CD14-positive monocyte (primary cell): ENCODE measurements around the gene NEDD4L. TPM values are rescaled to one million over a fixed set of nuclear protein-coding genes. Genes with fewer than 3 reads are reported as not detected.

ENCODE experiments used
- DNase-seq, 3 donors: peaks; one replicate each; pipeline ENCODE4 v3.0.0-alpha.2; 2011 to 2022
- H2AFZ ChIP-seq: 2 replicates; pipeline ENCODE4 v1.6.0; 2012; ENCODE audit warnings: mild to moderate bottlenecking, low read depth, low read length, inconsistent platforms; ENCODE audit not compliant: insufficient read depth, poor library complexity, severe bottlenecking
- H3K27ac ChIP-seq, 2 donors: 1 replicate in 1 of 2; 2 replicates in 1 of 2; pipeline ENCODE4 v1.5.1; 2012 to 2013; ENCODE audit warnings: low read length in 2 of 2, control low read depth in 1 of 2, inconsistent platforms in 1 of 2, low read depth in 1 of 2, mild to moderate bottlenecking in 1 of 2
- H3K27me3 ChIP-seq, 2 donors: one replicate each; pipeline versions ENCODE4 v1.6.0 to v1.6.1; 2011 to 2013; ENCODE audit warnings: low read length in 2 of 2; ENCODE audit not compliant: control insufficient read depth in 2 of 2, insufficient read depth in 2 of 2
- H3K36me3 ChIP-seq, 2 donors: replicated peaks in 1 of 2; 1 replicate in 1 of 2; 2 replicates in 1 of 2; pipeline versions ENCODE4 v1.5.1 to v1.6.1; 2012 to 2013; ENCODE audit warnings: low read length in 2 of 2, control low read depth in 1 of 2, inconsistent platforms in 1 of 2, mild to moderate bottlenecking in 1 of 2; ENCODE audit not compliant: insufficient read depth in 2 of 2, control insufficient read depth in 1 of 2
- H3K4me1 ChIP-seq, 2 donors: 1 replicate in 1 of 2; 2 replicates in 1 of 2; pipeline versions ENCODE4 v1.5.1 to v1.6.1; 2012 to 2013; ENCODE audit warnings: low read length in 2 of 2, control low read depth in 1 of 2, inconsistent platforms in 1 of 2, mild to moderate bottlenecking in 1 of 2, moderate library complexity in 1 of 2; ENCODE audit not compliant: insufficient read depth in 2 of 2, control insufficient read depth in 1 of 2
- H3K4me2 ChIP-seq: replicated peaks from 2 replicates; pipeline ENCODE3; 2012; ENCODE audit warnings: low read length, moderate library complexity, mild to moderate bottlenecking; ENCODE audit not compliant: poor library complexity, severe bottlenecking; ENCODE audit errors: extremely low read depth
- H3K4me3 ChIP-seq, 3 experiments: fragments of 200-600 bp in 1 of 3; sonication (generic) in 1 of 3; replicated peaks in 1 of 3; 1 replicate in 2 of 3; 2 replicates in 1 of 3; pipeline ENCODE4 v1.5.1; 2011 to 2013; ENCODE audit warnings: low read length in 3 of 3, mild to moderate bottlenecking in 3 of 3, control low read depth in 2 of 3, low read depth in 2 of 3, inconsistent platforms in 1 of 3, moderate library complexity in 1 of 3
- H3K79me2 ChIP-seq: 2 replicates; pipeline ENCODE4 v1.6.0; 2012; ENCODE audit warnings: mild to moderate bottlenecking, control low read depth, inconsistent platforms, low read length, moderate library complexity; ENCODE audit not compliant: insufficient read depth
- H3K9ac ChIP-seq: 2 replicates; pipeline ENCODE4 v1.6.0; 2017; ENCODE audit warnings: low read length, mild to moderate bottlenecking; ENCODE audit not compliant: insufficient read depth, poor library complexity, severe bottlenecking
- H3K9me3 ChIP-seq, 2 donors: replicated peaks in 1 of 2; 1 replicate in 1 of 2; 2 replicates in 1 of 2; pipeline versions ENCODE4 v1.5.1 to v1.6.1; 2012 to 2013; ENCODE audit warnings: low read length in 2 of 2, control low read depth in 1 of 2; ENCODE audit not compliant: control insufficient read depth in 1 of 2, insufficient read depth in 1 of 2
- H4K20me1 ChIP-seq: 2 replicates; pipeline ENCODE4 v1.6.0; 2012; ENCODE audit warnings: mild to moderate bottlenecking, low read length, control low read depth, moderate library complexity; ENCODE audit not compliant: insufficient read depth
- H3K27ac Mint-ChIP-seq, 7 donors: one replicate each; pipeline ENCODE4 v1.8.0; 2020; ENCODE audit warnings: mild to moderate bottlenecking in 7 of 7, mixed read lengths in 7 of 7, moderate library complexity in 6 of 7, inconsistent platforms in 2 of 7
- H3K27me3 Mint-ChIP-seq, 3 donors: one replicate each; pipeline ENCODE4 v1.8.0; 2021 to 2022; ENCODE audit warnings: low read depth in 3 of 3, mild to moderate bottlenecking in 3 of 3, mixed read lengths in 3 of 3, moderate library complexity in 3 of 3, inconsistent platforms in 1 of 3
- H3K36me3 Mint-ChIP-seq, 2 donors: one replicate each; pipeline ENCODE4 v1.8.0; 2020; ENCODE audit warnings: mixed read lengths in 2 of 2, inconsistent platforms in 1 of 2, mild to moderate bottlenecking in 1 of 2
- H3K4me1 Mint-ChIP-seq: one replicate; pipeline ENCODE4 v1.8.0; 2020; ENCODE audit warnings: mild to moderate bottlenecking, mixed read lengths
- H3K4me3 Mint-ChIP-seq, 2 donors: one replicate each; pipeline ENCODE4 v1.8.0; 2020; ENCODE audit warnings: mild to moderate bottlenecking in 2 of 2, mixed read lengths in 2 of 2, moderate library complexity in 1 of 2
- H3K9me3 Mint-ChIP-seq, 7 donors: one replicate each; pipeline ENCODE4 v1.8.0; 2020 to 2022; ENCODE audit warnings: mixed read lengths in 7 of 7, mild to moderate bottlenecking in 6 of 7, moderate library complexity in 6 of 7, inconsistent platforms in 2 of 7
- WGBS: methylation state at CpG from one replicate; pipeline ENCODE4 v1.1.5; 2013; ENCODE audit warnings: missing lambda C conversion rate; ENCODE audit not compliant: insufficient coverage; 5-methylcytosine and 5-hydroxymethylcytosine counted together
- intact Hi-C, 2 donors: fragments of 100-400 bp; cut with micrococcal nuclease; formaldehyde crosslinking; loops; one replicate each; pipeline versions ENCODE4 v1.15.0 to v1.15.1; 2023
- polyA plus RNA-seq, 3 donors: library from polyadenylated mRNA; depleted of rRNA in 1 of 3; unstranded in 2 of 3; stranded (reverse) in 1 of 3; fragments of 300-500 nt in 2 of 3; fragments of >200 nt in 1 of 3; fragmentation: Illumina TruSeq in 2 of 3; gene quantifications; 1 replicate in 2 of 3; 2 replicates in 1 of 3; pipeline ENCODE4 v1.2.3, GENCODE V29; 2012 to 2021
- TF ChIP-seq, protein P1 (sequence below): fragments of 200-600 bp; IDR thresholded peaks from one replicate; pipeline ENCODE4 v1.8.0; 2022; ENCODE audit warnings: antibody characterized with exemption, mild to moderate bottlenecking

NEDD4L gene
- polyA plus RNA-seq, 3 donors: 2.5 to 5.2 (median 4.5) TPM

DNA sequence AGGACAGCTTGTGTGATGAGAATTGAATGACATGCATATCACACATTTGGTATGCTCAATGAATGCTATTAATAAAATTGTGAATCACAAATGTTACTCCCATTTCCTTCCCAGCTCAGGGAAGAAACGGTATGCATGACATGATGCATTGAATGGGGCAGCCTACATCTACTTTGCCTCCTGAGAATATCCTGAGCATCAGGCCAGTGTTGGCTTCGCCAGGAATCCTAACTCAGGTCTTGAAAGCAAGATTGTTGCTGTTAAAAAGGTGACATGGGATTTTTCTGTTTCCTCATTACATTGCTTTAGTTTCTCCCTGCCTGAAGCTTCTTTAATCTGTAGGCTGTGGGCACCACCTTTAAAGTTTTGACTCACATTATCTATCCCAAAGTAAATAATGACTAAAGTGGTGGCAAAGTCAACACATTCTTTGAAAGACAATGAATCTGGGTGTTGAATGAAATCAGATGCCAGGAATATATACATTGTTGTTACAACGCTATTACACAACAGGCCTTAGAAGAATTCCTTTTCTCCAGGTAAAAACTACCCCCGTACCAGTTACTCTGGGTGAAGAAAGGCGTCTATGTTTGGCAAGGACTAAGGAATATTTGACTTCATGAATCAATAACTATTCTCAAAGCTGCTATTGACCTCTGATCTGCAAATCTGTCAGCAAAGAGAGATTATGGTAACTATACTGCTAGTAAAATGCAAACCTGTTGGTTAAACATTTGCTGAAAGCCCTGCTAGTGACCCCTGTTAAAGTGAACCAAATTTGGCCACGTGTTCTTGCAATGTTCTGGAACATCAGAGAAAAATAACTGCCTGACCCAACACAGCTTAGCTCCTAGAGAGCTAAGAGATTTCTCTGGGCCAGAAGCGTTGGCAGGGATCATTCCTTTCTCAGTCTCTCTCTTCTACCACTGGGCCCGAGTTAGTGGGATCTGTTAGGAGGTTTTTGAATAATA lies 30.5 kb upstream of the NEDD4L start:
- no peaks in the 10 kb centered on the region for H3K36me3 Mint-ChIP-seq

GRCh38 chr18:58015065-58015780 lies 28.8 kb upstream of the NEDD4L start:
- H3K4me2 ChIP-seq: peak overlapping the region; percentile 10
- peak in 2 of 3 donors; percentile 10 to 11 for DNase-seq
- no peaks in the 10 kb centered on the region for H4K20me1 ChIP-seq
- H3K4me3 ChIP-seq: peak overlapping the region in 1 of 3 experiments; percentile 7
- peaks cover 16% of the 10 kb centered on the region for H3K4me1 Mint-ChIP-seq
- H3K36me3 Mint-ChIP-seq: no peaks in the 10 kb centered on the region
- TF ChIP-seq, protein P1, sequence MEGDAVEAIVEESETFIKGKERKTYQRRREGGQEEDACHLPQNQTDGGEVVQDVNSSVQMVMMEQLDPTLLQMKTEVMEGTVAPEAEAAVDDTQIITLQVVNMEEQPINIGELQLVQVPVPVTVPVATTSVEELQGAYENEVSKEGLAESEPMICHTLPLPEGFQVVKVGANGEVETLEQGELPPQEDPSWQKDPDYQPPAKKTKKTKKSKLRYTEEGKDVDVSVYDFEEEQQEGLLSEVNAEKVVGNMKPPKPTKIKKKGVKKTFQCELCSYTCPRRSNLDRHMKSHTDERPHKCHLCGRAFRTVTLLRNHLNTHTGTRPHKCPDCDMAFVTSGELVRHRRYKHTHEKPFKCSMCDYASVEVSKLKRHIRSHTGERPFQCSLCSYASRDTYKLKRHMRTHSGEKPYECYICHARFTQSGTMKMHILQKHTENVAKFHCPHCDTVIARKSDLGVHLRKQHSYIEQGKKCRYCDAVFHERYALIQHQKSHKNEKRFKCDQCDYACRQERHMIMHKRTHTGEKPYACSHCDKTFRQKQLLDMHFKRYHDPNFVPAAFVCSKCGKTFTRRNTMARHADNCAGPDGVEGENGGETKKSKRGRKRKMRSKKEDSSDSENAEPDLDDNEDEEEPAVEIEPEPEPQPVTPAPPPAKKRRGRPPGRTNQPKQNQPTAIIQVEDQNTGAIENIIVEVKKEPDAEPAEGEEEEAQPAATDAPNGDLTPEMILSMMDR: no peak
- no peaks in the 10 kb centered on the region for H3K79me2 ChIP-seq
- H3K27me3 Mint-ChIP-seq: peaks cover 0 to 9% (median 3%) of the 10 kb centered on the region in 3 donors
- peak overlapping the region; percentile 46 to 47 for H3K4me3 Mint-ChIP-seq
- no peaks in the 10 kb centered on the region for H3K27me3 ChIP-seq
- H3K4me1 ChIP-seq: peaks cover 6 to 11% of the 10 kb centered on the region in 2 donors
- H3K27ac ChIP-seq: no peak overlapping the region
- peaks cover 2 to 9% (median 6%) of the 10 kb centered on the region in 7 donors for H3K9me3 Mint-ChIP-seq
- intact Hi-C loops: no loop called here
- H3K9me3 ChIP-seq: no peaks in the 10 kb centered on the region
- no peaks in the 10 kb centered on the region for H3K36me3 ChIP-seq
- 36% methylated on average over 8 of the region's 13 CpGs for WGBS
- peak overlapping the region in 2 of 7 donors; percentile 1 to 76 for H3K27ac Mint-ChIP-seq
- no peak overlapping the region for H3K9ac ChIP-seq
- H2AFZ ChIP-seq: peak overlapping the region; percentile 35

More for the DNA sequence above, 30.5 kb upstream of the NEDD4L start:
- Mint-ChIP-seq H3K4me3 (no peak overlapping the region), H3K9me3 (peaks cover 2 to 9% (median 8%) of the 10 kb centered on the region in 7 donors), H3K27ac (no peak overlapping the region), H3K27me3 (peaks cover 0 to 9% (median 5%) of the 10 kb centered on the region in 3 donors), H3K4me1 (peaks cover 16% of the 10 kb centered on the region)
- no peaks in the 10 kb centered on the region for H3K36me3 ChIP-seq
- no peak overlapping the region for H3K4me3 ChIP-seq
- H2AFZ ChIP-seq: no peak overlapping the region
- no peaks in the 10 kb centered on the region for H3K9me3 ChIP-seq
- WGBS: 88% methylated on average over 2 of the region's 8 CpGs
- H3K27me3 ChIP-seq: no peaks in the 10 kb centered on the region
- TF ChIP-seq, protein P1: no peak
- H3K4me2 ChIP-seq: no peak overlapping the region
- no peaks in the 10 kb centered on the region for H4K20me1 ChIP-seq
- intact Hi-C loops: no loop called here
- no peaks in the 10 kb centered on the region for H3K79me2 ChIP-seq
- H3K4me1 ChIP-seq: peaks cover 6 to 11% of the 10 kb centered on the region in 2 donors
- H3K27ac ChIP-seq: no peak overlapping the region
- no peak overlapping the region for H3K9ac ChIP-seq
- DNase-seq: no peak
